ENCODE data around the gene AIF1. TPM values are rescaled to one million over a fixed set of nuclear protein-coding genes. Genes with fewer than 3 reads are reported as not detected.

AIF1 gene
- total RNA-seq, 4 donors from 2014 or later: 2.6 to 16.3 (median 5.8) TPM

DNA sequence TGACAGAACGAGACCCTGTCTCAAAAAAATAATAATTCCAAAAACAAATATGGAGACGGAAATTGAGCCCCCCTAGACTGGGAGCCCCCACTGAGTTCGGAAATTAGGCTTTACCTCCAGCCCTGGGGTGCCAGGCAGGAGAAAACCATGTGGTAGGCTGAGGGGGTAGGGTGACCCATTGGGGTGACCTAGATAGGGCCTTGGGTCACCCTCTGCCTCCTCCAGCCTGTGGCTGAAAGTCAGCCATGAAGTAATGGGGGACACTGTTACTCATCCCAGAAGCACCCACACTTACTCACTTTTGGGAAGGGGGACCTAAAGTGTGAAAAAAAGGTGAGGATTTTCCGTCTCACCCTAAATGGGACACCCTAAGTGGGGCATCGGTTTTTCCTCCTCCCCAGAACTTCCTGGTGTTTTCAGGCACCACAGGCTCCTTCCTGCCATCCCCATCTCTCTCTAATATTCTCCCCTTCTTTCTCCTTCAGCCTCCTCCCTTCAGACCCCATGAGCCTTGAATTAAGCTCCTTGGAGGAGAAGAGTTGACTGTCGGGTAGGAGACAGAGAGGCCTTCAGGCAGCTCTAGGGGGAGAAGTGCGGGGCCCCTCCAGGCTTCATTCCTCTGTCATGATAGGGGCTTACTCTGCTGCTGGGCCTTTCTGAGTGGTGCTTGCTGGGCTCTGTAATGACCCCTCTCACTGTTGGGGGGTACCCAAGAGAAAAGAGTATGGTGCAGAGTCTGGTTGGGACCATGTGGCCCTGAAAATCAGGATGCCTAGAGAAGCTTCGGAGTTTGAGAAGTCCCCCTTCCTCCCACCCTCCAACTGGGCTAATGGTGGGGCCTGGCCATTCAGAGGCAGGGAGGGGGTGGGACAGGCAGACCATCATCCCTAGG, 35.2 kb upstream of the AIF1 start:
- TF ChIP-seq, protein P1, sequence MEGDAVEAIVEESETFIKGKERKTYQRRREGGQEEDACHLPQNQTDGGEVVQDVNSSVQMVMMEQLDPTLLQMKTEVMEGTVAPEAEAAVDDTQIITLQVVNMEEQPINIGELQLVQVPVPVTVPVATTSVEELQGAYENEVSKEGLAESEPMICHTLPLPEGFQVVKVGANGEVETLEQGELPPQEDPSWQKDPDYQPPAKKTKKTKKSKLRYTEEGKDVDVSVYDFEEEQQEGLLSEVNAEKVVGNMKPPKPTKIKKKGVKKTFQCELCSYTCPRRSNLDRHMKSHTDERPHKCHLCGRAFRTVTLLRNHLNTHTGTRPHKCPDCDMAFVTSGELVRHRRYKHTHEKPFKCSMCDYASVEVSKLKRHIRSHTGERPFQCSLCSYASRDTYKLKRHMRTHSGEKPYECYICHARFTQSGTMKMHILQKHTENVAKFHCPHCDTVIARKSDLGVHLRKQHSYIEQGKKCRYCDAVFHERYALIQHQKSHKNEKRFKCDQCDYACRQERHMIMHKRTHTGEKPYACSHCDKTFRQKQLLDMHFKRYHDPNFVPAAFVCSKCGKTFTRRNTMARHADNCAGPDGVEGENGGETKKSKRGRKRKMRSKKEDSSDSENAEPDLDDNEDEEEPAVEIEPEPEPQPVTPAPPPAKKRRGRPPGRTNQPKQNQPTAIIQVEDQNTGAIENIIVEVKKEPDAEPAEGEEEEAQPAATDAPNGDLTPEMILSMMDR (IDR thresholded peaks at IDR 0.05): no peak
- TF ChIP-seq POLR2A (IDR thresholded peaks at IDR 0.05) (no peak), POLR2AphosphoS5 (IDR thresholded peaks at IDR 0.05) (no peak), EP300 (IDR thresholded peaks at IDR 0.05) (no peak)
- DNase-seq (ENCODE audit: low spot score in 2 of 2): no peak
- no peaks in the 10 kb centered on the region for H3K36me3 ChIP-seq
- H3K4me3 ChIP-seq: no peak overlapping the region
- 90% methylated on average over 8 of the region's 8 CpGs for WGBS
- H3K4me1 ChIP-seq: peaks cover 17% of the 10 kb centered on the region
- H3K9me3 ChIP-seq: no peaks in the 10 kb centered on the region
- no peaks in the 10 kb centered on the region for H3K27me3 ChIP-seq
- no peak overlapping the region for H3K27ac ChIP-seq

GRCh38 chr6:31580438-31580740, 34.6 kb upstream of the AIF1 start:
- Histone ChIP-seq H3K4me1 (peaks cover 12% of the 10 kb centered on the region), H3K9me3 (no peaks in the 10 kb centered on the region), H3K27ac (no peak overlapping the region), H3K4me3 (peak overlapping the region; percentile 62), H3K27me3 (no peaks in the 10 kb centered on the region), H3K36me3 (no peaks in the 10 kb centered on the region)
- DNase-seq (ENCODE audit: low spot score in 2 of 2): no peak
- TF ChIP-seq, protein P1 (IDR thresholded peaks at IDR 0.05): no peak
- no peak for TF ChIP-seq POLR2AphosphoS5 (IDR thresholded peaks at IDR 0.05)
- no peak for TF ChIP-seq EP300 (IDR thresholded peaks at IDR 0.05)
- TF ChIP-seq POLR2A (IDR thresholded peaks at IDR 0.05): no peak
- WGBS: 34% methylated on average over 11 of the region's 11 CpGs

DNA sequence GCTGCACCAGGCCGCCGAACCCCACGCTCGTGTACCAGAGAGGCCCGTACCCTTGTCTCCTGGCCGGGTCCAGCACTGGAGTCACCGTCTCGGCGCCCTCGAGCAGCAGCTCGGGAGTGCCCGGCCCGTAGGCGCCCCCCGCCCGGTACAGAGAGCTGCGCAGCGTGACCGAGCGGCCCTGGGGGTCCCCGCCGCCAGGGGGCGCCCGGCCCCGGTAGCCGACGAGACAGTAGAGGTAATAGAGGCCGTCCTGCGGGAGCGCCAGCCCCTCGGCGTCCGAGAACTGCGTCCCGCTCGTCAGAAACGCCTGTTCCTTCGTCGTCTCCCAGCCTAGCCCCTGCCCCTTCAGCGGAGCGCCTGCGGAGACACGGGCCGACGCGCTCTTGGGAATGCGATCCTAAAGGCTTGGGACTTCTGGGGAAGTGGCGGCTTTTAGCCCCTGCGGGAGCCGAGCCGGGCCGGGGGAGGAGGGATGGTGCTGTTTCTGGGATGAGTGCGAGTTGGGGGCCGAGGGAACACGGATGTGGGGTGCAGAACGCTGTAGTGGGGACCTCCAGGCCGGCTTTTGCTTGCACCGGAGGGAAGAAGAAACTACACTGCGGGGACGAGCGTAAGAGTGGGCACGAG, 34.1 kb upstream of the AIF1 start:
- DNase-seq (ENCODE audit: low spot score in 2 of 2): peak; percentile 89 to 91
- TF ChIP-seq POLR2A (IDR thresholded peaks at IDR 0.05): no peak
- no peak for TF ChIP-seq POLR2AphosphoS5 (IDR thresholded peaks at IDR 0.05)
- TF ChIP-seq, protein P1 (IDR thresholded peaks at IDR 0.05): peak; percentile 81 to 96
- Histone ChIP-seq H3K4me1 (peaks cover 10% of the 10 kb centered on the region), H3K27me3 (no peaks in the 10 kb centered on the region), H3K36me3 (no peaks in the 10 kb centered on the region), H3K9me3 (no peaks in the 10 kb centered on the region), H3K27ac (peak overlapping the region; percentile 39), H3K4me3 (peak overlapping the region; percentile 62)
- 1% methylated on average over 45 of the region's 62 CpGs for WGBS

DNA sequence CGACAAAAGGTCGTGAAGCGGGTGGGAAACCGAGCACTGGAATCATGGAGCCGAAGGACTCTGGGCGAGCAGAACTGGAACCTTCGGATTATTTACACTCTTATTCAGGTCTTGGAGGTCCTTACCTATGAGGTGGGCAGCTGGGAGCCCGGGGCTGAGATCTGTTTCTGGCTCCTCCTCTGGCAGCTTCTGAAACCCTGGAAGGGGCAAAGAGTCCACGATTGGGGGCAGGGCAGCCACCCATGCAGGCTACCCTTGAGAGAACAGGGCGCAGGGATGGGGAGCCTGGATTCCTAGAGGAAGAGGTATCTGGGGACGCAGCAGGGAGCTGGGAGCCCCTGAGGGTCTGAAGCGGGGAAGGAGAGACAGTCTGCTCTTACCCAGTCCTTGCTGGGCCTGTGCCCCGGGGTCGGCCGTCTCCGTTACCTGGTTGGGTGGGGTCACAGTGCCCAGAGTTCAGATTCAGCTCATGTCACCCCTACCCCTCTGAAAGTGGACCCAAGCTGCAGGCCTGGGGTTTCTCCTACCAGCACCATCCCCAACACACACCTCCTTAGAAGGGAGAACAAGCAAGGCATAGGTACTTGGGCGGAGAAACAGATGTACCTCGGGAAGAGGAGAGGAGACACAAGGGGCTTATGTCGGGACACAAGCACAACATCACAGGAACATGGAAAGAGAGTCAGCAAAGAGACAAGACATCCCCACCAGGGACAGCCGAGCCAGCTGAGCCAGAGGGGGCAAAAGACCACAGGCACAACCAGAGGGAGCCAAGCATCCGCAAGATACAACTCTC, 33.4 kb upstream of the AIF1 start:
- no peak for DNase-seq (ENCODE audit: low spot score in 2 of 2)
- Histone ChIP-seq H3K36me3 (no peaks in the 10 kb centered on the region), H3K27ac (peak overlapping the region; percentile 39), H3K4me1 (peaks cover 10% of the 10 kb centered on the region), H3K9me3 (no peaks in the 10 kb centered on the region), H3K27me3 (no peaks in the 10 kb centered on the region), H3K4me3 (peak overlapping the region; percentile 62)
- WGBS: 20% methylated on average over 16 of the region's 21 CpGs
- no peak for TF ChIP-seq POLR2A (IDR thresholded peaks at IDR 0.05)
- no peak for TF ChIP-seq EP300 (IDR thresholded peaks at IDR 0.05)
- TF ChIP-seq, protein P1 (IDR thresholded peaks at IDR 0.05): no peak
- TF ChIP-seq POLR2AphosphoS5 (IDR thresholded peaks at IDR 0.05): no peak
